GM19240 (cell line): Measurements from ENCODE around the gene LRRC27.
"Not testable (repeated sequence)": the region's sequence is repeated elsewhere in the genome, so short reads cannot be mapped to it uniquely, and the experiment has no call there.

ENCODE experiments used
- DNase-seq: peaks from one replicate; pipeline ENCODE4 v3.0.0; 2011; ENCODE audit warnings: low spot score; ENCODE audit not compliant: insufficient read length

The LRRC27 gene

GRCh38 chr10:132373241-132373955, 41.4 kb downstream of the LRRC27 start:
- no peak for DNase-seq

DNA sequence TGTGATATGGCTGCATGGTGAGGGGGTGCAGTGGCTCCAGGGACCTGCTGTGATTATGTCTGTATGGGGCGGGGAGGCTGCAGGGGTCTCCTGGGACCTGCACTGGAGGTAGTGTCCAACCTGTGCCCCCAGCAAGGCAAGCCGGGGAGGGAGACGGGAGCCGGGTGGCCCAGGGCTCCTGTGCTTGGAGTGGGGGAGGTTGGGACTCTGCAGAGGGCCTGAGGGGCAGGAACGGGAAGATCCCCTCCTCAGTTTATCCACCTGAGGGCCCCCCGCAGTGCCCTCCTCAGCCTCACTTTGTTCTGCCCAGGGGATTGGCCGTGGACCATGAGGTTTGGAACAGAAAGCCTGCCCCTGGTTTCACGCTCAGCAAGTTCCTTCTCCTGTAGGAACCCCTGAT, 42.2 kb downstream of the LRRC27 start:
- DNase-seq = no peak

DNA sequence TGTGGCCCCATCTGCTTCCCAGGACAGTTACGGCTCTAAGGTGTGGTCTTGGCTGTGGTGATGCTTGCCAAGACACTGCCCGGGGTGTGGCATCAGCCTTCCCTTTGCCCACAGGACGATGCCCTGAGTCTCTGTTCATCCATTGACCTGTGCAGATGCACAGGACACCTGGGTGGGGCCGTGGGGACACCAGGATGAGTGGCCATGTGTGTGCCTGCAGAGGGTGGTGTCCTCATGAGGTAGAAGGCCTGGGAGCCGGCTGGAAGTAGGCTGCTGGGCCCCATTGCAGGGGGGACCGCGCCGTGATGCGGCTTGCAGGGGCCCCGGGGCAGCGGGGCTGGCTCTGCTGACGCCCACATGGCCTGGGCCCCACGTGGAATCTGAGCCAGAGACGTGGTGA, 42.6 kb downstream of the LRRC27 start:
- no peak for DNase-seq

DNA sequence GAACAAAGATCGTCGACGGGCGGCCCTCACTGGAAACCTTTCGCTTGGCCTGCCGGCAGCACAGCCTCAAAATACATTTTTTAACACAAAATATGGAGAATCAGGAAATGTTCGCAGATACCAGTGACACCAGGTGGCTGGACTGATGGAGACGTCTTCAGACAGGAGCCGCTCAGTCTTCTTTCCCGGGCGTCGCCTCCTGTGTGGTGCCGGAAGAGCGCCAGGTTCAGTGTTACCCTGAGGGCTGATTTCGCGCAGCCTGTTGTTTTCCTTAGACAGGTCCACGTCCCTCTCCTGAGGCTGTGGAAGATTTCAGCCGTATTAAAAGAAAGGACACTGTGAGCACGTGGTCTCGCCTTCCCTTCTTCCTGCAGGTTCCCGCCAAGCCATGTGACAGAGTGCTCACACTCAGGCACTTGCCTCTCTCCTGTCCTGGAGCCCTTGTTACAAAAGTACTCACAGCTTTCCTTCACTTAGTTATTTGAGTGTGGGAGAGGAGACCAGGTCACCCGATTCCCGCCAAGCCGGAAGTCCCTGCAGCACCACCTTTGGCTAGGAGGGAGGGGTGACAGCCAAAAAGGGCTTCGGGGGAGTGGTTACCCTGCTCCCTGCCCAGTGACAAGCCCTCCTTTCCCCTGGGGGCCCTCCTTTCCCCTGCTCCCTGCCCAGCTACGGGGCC, 43.3 kb downstream of the LRRC27 start:
- DNase-seq = no peak

DNA sequence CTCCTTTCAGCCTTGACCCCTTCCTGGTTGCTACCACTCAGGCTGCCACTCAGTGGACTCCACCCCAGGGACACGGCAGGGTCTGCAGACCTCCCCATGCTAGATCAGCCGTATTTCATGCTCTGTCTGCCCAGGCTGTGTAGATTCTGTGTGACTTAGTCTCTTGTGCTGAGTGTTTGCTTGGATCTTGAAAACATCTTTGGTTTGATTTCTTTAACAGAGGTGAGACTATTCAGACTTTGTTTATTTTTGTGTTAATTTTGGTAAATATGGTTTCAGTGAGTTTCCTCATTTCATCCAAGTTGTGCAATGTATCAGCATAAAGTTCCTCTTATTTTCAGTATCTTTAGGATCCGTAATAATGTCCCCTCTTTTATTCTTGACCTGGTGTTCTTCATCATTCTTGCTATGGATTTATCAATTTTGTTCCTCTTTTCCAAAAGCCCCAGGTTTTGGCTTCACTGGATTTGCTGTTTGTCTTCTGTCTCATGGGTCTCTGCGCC, 43.9 kb downstream of the LRRC27 start:
- DNase-seq = no peak

GRCh38 chr10:132376394-132376851, 44.4 kb downstream of the LRRC27 start:
- DNase-seq = no peak

GRCh38 chr10:132377326-132377725, 45.3 kb downstream of the LRRC27 start:
- no peak for DNase-seq

DNA sequence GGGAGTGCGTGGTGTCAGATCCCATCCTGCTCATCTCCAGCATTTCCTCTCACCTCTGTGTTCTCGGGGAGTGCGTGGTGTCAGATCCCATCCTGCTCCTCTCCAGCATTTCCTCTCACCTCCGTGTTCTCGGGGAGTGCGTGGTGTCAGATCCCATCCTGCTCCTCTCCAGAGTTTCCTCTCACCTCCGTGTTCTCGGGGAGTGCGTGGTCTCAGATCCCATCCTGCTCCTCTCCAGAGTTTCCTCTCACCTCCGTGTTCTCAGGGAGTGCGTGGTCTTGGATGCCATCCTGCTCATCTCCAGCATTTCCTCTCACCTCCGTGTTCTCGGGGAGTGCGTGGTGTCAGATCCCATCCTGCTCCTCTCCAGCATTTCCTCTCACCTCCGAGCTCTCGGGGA, 47.0 kb downstream of the LRRC27 start:
- not testable (repeated sequence) for DNase-seq

DNA sequence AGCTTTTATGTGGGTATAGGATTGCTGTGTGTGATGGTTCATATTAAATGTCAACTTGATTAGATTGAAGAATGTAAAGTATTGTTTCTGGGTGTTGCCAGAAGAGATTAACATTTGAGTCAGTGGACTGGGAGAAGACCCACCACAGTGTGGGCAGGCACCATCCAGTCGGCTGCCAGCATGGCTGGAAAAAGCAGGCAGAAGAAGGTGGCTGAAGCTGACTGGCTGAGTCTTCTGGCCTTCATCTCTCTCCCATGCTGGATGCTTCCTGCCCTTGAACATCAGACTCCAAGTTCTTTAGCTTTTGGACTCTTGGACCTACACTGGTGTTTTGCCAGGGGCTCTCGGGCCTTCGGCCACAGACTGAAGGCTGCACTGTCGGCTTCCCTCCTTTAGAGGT, 49.0 kb downstream of the LRRC27 start:
- not testable (repeated sequence) for DNase-seq

GRCh38 chr10:132381741-132382140, 49.7 kb downstream of the LRRC27 start:
- DNase-seq = no peak

DNA sequence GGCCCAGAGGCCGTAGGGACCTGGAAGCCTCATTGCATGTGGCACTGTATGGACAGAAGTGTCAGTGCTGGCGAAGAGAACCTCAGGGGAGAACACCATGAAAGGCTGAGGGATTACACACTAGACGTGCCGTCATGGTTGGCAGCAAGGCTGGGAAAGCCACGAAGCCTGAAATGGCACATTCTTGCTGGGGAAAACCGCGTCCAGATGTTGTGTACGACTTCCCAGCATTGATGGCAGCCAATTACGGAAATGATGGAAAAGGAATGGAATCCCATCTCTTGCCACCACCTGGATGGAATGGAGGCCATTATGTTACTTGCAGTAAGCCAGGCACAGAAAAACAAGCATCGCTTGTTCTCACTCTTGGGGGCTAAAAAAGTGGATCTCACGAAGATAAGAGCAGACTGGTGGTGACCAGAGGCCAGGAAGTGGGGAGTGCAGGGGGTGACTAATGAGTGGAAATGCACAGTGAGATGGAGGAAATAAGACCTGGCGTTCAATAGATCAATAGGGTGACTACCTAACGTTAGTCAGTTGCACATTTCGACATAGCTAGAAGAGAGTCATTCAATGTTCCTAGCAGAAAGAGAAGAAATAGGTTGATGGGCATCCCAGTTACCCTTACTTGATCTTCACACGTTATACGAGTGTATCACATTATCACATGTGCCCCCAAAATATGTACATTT, 50.4 kb downstream of the LRRC27 start:
- DNase-seq = no peak

DNA sequence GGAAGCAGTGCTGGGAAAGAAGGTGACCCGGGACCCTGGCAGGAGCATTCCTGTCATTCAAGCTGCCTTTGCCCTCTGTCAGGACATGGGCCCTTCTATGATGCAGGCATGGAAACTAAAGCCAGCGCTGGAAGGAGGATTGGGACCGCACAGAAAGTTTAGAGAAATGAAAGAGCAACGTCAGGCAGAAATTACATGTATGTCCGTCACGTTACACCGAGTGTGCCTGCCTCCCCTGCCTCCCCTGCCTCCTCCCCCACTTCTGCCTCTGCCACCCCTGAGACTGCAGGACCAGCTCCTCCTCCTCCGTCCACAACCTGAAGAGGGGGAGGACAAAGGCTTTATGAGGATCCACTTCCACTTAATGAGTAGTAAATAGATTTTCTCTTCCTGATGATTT, 51.1 kb downstream of the LRRC27 start:
- DNase-seq = no peak

DNA sequence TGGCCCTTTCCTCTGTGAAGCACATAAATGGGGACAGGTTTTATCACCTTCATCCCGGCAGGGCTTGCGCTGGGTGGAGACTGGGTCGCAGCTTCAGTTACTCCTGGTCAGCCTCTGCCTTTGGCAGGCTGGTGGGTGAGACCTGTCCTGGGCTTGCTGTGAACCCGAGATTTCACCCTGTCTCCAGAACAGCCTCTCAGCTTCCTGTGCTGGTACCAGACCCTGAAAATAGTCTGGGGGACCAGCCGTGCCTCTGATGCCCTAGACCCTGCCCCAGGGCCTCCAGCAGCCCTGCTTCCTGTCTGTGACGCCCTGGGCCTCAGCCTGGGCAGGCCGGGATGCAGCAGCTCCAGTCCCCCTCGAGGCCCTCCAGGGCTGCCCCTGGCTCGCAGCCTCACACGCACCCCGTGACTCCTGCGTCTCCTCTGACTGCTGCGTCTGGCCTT, 51.8 kb downstream of the LRRC27 start:
- DNase-seq = no peak

- no peak for DNase-seq
These were observed 52.8 kb downstream of the LRRC27 start for GRCh38 chr10:132384618-132385388.

DNA sequence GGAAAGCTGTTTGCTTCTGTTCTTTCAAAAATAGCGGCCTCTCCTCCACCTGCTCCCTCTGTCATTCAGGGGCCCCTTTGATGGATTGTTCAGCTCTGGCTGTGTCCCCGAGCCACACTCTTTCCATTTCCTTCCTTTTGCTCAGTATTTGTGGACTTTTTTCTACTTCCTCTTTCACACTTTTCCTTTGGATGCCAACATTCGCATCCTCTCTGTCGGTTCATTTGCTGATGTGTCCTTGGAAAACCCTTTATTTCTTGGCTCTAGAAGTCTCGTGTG, 53.3 kb downstream of the LRRC27 start:
- DNase-seq = no peak

- DNase-seq = no peak
These were observed 53.9 kb downstream of the LRRC27 start for GRCh38 chr10:132385721-132386418.

- no peak for DNase-seq
These were observed 54.4 kb downstream of the LRRC27 start for GRCh38 chr10:132386419-132386831.

DNA sequence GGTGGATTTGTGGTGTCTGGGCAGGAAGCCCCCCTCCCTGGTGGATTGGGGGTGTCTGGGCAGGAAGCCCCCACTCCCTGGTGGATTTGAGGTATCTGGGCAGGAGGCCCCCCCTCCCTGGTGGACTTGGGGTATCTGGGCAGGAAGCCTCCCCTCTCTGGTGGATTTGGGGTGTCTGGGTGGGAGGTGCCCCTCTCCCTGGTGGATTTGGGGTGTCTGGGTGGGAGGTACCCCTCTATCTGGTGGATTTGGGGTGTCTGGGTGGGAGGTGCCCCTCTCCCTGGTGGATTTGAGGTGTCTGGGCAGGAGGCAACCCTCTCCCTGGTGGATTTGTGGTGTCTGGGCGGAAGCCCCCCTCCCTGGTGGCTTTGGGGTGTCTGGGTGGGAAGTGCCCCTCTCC, 54.9 kb downstream of the LRRC27 start:
- DNase-seq = not testable (repeated sequence)

- DNase-seq = peak; percentile 82
These were observed 55.8 kb downstream of the LRRC27 start for GRCh38 chr10:132387764-132388210.

DNA sequence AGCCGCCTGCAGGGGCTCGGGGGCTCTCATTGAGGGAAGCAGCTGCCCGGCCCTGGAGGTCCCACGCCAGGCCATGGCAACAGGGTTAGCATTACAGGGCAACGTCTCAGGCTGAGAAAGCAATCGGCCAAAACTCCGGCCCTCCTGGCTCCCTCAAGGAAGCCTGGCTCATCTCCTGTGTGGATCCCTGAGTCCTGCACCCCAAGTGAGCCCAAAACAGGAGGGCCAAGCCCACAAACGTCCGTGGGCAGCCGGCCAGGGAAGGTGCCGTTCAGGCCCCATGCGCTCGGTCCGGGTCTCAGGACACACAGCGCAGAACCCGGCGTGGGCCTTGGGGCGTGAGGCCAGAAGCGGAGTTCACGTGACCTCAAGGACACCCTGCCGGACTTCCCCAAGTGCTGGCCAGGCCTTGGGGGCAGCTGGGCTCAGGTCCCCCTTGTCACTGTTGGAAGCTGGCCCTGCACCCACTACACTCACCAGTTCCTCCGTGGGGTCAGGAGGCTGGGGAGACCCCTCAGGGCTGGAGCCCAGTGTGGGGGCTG, 57.0 kb downstream of the LRRC27 start:
- DNase-seq = no peak
